Fibroblast of pulmonary artery (primary cell): ENCODE measurements around the gene RHPN2.
"Not testable (repeated sequence)": the region's sequence is repeated elsewhere in the genome, so short reads cannot be mapped to it uniquely, and the experiment has no call there.

ENCODE experiments used
- DNase-seq: peaks from one replicate; pipeline ENCODE4 v3.0.0-alpha.2; 2010; ENCODE audit warnings: low read depth
- H3K4me3 ChIP-seq: replicated peaks from 2 replicates; pipeline ENCODE4 v1.5.1; 2011; ENCODE audit warnings: low read depth, mild to moderate bottlenecking, control low read depth, low read length, moderate library complexity
- CTCF ChIP-seq: IDR thresholded peaks from 2 replicates; pipeline ENCODE4 v1.5.1; 2011; ENCODE audit warnings: mild to moderate bottlenecking, control low read depth, low read length, inconsistent platforms; ENCODE audit errors: missing control alignments

Gene RHPN2

GRCh38 chr19:32945260-32945659 lies 119.4 kb downstream of the RHPN2 start:
- no peak overlapping the region for H3K4me3 ChIP-seq
- TF ChIP-seq CTCF: no peak
- DNase-seq: no peak

GRCh38 chr19:32941273-32941672 lies 123.4 kb downstream of the RHPN2 start:
- not testable (repeated sequence) for H3K4me3 ChIP-seq, DNase-seq

GRCh38 chr19:32936065-32936464 lies 128.6 kb downstream of the RHPN2 start:
- TF ChIP-seq CTCF: no peak
- DNase-seq: no peak

GRCh38 chr19:32935629-32936028 lies 129.1 kb downstream of the RHPN2 start:
- H3K4me3 ChIP-seq: no peak overlapping the region
- no peak for TF ChIP-seq CTCF
- no peak for DNase-seq

More at GRCh38 chr19:32936065-32936464, 128.6 kb downstream of the RHPN2 start:
- H3K4me3 ChIP-seq: no peak overlapping the region

- H3K4me3 ChIP-seq: no peak overlapping the region
- TF ChIP-seq CTCF: no peak
- DNase-seq: no peak
Measured at GRCh38 chr19:32933571-32933970, 131.1 kb downstream of the RHPN2 start.

- H3K4me3 ChIP-seq: no peak overlapping the region
- no peak for TF ChIP-seq CTCF
- DNase-seq: no peak
Measured at GRCh38 chr19:32930567-32930966, 134.1 kb downstream of the RHPN2 start.

- DNase-seq: no peak
- TF ChIP-seq CTCF: no peak
Measured at GRCh38 chr19:32928806-32929205, 135.9 kb downstream of the RHPN2 start.

More at GRCh38 chr19:32928806-32929205, 135.9 kb downstream of the RHPN2 start:
- no peak overlapping the region for H3K4me3 ChIP-seq
